Measurements from ENCODE around the gene PHLPP1.

Gene PHLPP1

DNA sequence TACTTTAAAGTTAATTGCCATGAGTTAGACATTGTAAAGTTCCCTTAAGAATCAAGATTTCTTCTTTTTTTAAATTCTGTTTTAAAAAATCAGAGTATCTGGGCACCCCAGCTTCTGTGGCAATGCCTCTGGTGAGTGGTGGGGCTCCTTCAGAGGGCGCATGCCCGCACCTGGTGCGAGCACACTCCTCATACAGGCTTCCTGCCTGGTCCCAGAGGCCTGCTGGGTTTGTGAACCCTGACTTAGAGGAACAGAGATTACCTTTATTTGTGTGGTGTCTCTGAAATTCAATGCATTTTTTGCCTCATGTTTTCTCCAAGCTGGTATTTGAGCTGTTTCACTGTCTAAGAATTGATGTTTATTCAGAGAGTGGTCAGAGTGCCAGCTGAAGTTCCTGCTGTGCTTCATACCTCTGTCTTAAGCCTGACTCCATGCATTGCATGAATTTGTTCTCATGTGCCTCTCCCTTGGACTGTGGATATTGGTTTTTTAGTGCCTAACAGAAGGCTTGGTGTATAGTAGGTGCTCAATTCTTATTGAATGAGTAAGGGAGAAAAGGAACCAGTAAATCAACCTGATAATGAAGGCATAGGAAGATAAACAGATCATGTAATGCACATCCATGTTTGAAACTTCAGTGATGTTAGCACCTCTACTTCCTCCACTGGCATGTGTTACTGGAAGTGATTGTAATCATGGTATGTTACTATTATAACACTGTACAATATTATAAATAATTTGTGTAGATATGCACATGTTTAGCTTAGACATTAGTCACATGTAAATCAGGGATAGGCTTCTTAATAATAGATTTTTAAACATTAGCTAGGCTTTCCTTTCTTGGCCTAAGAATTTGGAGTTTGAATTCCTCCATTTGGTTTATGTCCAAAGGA lies 29.0 kb downstream of the PHLPP1 start:
- peak; percentile 99 for ATAC-seq (replicated peaks)
- H3K9me3 Mint-ChIP-seq: no peaks in the 10 kb centered on the region
- peak overlapping the region; percentile 44 to 48 for H3K4me3 Mint-ChIP-seq
- peaks cover under 1 to 4% of the 10 kb centered on the region in 2 donors for H3K36me3 Mint-ChIP-seq
- H3K27me3 Mint-ChIP-seq: no peaks in the 10 kb centered on the region
- peak; percentile 24 for DNase-seq
- H3K4me1 Mint-ChIP-seq: peaks cover 22 to 67% of the 10 kb centered on the region in 2 donors
- peak overlapping the region; percentile 70 for H3K27ac Mint-ChIP-seq

DNA sequence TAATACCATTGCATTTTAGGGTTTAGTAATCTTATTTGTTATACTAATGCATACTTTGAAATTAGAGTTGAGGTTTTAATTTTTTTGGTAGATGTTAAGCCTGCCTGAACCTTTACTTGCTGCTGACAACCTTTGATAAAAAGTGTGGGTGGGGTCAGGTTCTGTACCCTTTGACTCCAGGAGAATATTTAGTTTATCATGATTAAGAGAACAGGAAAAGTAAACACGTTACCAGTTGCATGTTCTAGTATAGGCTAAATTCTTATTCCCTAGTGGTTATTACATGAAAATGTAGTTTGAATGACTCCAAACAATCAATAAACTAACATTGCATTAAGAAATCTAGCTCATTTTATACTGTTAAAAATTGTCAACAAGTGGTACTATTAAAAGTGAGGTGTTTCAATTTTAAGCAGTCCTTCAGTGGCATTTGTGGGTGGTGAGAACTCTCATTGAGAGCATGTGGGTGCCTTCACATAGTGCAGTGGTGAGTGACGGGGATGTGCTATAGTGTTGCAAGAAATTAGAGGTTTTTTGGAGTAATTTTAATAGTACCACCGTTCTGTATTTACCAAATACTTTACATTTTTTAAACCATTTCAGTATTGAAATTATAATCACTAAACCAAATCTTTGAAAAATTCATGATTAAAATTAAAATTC lies 29.9 kb downstream of the PHLPP1 start:
- DNase-seq (no peak), ATAC-seq (replicated peaks) (no peak)
- H3K27ac Mint-ChIP-seq: no peak overlapping the region
- no peak overlapping the region for H3K4me3 Mint-ChIP-seq
- peaks cover 22 to 65% of the 10 kb centered on the region in 2 donors for H3K4me1 Mint-ChIP-seq
- peaks cover 4 to 6% of the 10 kb centered on the region in 2 donors for H3K36me3 Mint-ChIP-seq
- H3K9me3 Mint-ChIP-seq: no peaks in the 10 kb centered on the region
- no peaks in the 10 kb centered on the region for H3K27me3 Mint-ChIP-seq

DNA sequence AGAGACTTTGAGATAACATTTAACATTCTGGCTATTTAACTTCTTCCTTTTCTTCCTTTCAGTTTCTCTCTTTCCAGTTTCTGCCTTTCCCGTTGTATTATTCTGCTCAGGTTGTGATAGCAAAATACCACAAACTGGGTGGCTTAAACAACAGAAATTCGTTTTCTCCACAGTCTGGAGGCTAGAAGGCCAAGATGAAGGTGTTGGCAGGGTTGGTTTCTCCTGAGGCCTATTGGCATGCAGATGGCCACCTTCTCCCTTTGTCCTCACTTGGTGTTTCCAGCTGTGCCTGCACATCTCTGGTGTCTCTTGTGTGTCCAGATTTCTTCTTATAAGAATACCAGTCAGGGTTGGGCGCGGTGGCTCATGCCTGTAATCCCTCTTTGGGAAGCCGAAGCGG lies 34.0 kb downstream of the PHLPP1 start:
- Mint-ChIP-seq H3K36me3 (peaks cover 14 to 15% of the 10 kb centered on the region in 2 donors), H3K4me3 (no peak overlapping the region), H3K9me3 (no peaks in the 10 kb centered on the region), H3K27ac (peak overlapping the region; percentile 56), H3K4me1 (peaks cover 31 to 58% of the 10 kb centered on the region in 2 donors), H3K27me3 (no peaks in the 10 kb centered on the region)
- ATAC-seq (replicated peaks) (no peak), DNase-seq (no peak)

DNA sequence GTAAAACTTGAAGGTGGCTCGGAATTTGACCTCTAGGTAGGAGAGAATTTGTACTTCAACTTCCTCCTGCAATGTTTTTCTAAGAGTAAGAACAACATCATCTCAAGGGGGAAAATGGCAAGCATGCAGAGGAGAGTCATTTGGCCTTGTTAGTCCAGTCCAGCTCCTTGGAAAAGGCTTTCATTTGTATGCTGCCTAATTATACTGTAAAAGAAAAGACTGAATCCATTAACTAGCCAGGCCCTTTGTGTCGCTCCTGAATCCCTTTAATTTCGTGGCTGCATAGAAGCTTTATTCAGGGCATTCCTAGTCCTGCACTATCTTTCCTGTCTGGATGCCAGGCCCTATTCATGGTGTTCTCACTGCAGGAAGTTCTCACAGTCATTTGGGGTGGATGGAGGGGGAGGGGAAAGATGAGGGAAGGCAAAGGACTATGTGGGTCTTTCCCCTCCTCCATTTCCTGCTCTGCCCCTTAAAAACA lies 36.0 kb downstream of the PHLPP1 start:
- Mint-ChIP-seq H3K27me3 (no peaks in the 10 kb centered on the region), H3K36me3 (peaks cover 26 to 31% of the 10 kb centered on the region in 2 donors), H3K27ac (no peak overlapping the region), H3K4me1 (peaks cover 35 to 57% of the 10 kb centered on the region in 2 donors), H3K4me3 (no peak overlapping the region), H3K9me3 (no peaks in the 10 kb centered on the region)
- ATAC-seq (replicated peaks) (no peak), DNase-seq (no peak)

DNA sequence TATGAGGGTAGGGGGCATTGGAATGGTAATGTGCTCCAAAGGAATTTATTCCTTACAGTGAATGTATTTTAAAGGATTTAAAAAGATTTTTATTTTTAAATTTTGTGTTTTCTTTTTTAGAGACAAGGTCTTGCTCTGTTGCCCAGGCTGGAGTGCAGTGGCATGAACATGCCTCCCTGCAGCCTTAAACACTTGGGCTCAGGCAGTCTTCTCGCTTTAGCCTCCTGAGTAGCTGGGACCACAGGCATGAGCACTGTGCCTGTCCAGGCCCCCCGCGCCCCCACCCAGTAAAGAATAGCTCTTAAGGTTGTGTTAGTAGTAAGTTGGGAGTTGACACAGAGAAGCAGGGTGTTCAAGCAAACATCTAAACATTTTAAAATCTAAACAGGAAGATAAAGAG lies 36.6 kb downstream of the PHLPP1 start:
- peaks cover 32 to 36% of the 10 kb centered on the region in 2 donors for H3K36me3 Mint-ChIP-seq
- DNase-seq: no peak
- H3K27me3 Mint-ChIP-seq: no peaks in the 10 kb centered on the region
- ATAC-seq (replicated peaks): no peak
- H3K27ac Mint-ChIP-seq: no peak overlapping the region
- no peak overlapping the region for H3K4me3 Mint-ChIP-seq
- no peaks in the 10 kb centered on the region for H3K9me3 Mint-ChIP-seq
- H3K4me1 Mint-ChIP-seq: peaks cover 40 to 55% of the 10 kb centered on the region in 2 donors

DNA sequence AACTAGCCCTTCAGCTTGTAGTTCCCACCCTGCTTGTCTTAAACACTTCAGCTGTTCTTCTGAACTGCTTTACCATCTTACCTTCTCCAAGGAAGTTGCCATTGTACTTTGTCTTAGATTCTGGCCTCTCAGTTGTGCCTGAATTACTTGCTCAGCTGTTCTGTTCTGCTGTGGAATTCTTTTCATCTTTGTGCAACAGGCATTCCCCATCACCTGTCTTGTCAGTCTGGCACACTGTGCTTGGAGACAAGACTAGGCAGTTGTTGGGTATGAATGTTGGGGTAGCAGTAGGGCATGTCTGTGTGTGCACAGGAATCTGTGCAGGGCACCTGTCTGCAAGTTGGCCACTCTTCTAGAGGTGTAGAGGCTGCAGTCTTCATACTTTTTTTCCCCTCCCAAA lies 38.7 kb downstream of the PHLPP1 start:
- H3K27me3 Mint-ChIP-seq: no peaks in the 10 kb centered on the region
- peaks cover 32 to 33% of the 10 kb centered on the region in 2 donors for H3K36me3 Mint-ChIP-seq
- DNase-seq: no peak
- H3K4me3 Mint-ChIP-seq: no peak overlapping the region
- H3K4me1 Mint-ChIP-seq: peaks cover 39 to 50% of the 10 kb centered on the region in 2 donors
- no peaks in the 10 kb centered on the region for H3K9me3 Mint-ChIP-seq
- ATAC-seq (replicated peaks): no peak
- no peak overlapping the region for H3K27ac Mint-ChIP-seq

DNA sequence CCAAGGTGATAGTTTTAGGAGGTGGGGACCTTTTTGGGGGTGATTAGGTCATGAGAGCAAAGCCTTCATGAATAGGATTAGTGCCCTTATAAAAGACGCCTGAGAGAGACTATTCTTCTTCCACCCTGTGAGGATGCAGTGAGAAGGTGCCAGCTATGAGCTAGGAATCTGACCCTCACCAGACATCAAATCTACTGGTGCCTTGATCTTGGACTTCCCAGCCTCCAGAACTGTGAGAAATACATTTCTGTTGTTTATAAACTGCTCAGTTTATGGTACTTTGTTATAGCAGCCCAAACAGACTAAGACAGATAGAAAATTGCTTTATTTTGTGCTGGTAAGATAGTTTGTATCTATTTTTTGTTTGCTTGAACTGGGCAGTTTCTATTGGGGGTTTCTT lies 40.1 kb downstream of the PHLPP1 start:
- Mint-ChIP-seq H3K4me1 (peaks cover 33 to 48% of the 10 kb centered on the region in 2 donors), H3K4me3 (no peak overlapping the region), H3K27me3 (no peaks in the 10 kb centered on the region), H3K36me3 (peaks cover 27 to 35% of the 10 kb centered on the region in 2 donors), H3K9me3 (no peaks in the 10 kb centered on the region), H3K27ac (no peak overlapping the region)
- DNase-seq: no peak
- no peak for ATAC-seq (replicated peaks)

DNA sequence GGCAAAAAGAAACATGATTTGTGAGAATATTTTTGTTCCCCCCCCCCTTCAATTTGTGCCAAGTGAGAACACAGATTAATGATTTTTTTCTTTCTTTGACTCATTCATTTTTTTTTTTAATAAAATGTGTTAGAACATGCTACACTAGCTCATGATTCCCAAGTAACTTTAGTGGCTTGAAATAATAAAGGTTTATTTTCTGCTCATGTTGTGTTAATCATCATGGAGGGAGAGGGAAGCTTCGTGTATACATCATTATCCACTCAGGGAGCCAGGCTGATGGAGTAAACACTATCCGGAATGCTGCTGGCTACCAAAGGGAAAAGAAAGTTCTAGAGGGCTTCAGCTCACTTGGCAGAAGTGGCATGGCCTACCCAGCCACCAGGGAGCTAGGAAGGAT lies 40.6 kb downstream of the PHLPP1 start:
- Mint-ChIP-seq H3K27me3 (no peaks in the 10 kb centered on the region), H3K4me3 (no peak overlapping the region), H3K9me3 (no peaks in the 10 kb centered on the region), H3K27ac (no peak overlapping the region), H3K4me1 (peaks cover 30 to 43% of the 10 kb centered on the region in 2 donors), H3K36me3 (peaks cover 25 to 33% of the 10 kb centered on the region in 2 donors)
- DNase-seq (no peak), ATAC-seq (replicated peaks) (no peak)

DNA sequence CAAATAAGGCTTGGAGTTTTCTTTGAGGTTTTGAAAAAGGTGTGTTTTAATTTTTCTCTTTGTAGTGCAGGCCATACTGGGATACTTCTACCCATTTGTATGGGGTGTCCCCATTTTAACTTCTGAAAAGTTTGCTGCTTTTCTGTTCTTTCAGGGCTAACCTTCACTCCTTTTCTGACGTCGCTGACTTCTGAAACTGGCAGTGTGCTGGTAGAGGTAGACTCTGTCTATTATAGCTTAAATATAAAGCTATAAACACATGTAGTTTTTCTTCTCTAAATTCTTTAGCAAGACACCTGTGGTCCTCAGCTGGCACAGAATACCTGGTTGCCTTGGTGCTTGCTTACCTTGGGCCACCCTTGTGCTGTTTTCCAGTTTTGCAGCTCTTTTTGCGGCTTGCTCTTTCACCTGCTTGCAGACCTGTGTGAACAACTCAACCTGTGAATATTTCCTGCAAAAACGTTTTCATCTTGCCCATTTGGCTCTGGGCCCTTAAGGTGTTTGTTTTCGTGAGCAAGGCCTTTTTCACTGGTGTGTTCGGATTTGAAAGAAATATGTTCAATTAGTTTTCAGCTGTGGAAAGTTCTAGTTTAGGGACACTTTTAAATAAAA lies 42.2 kb downstream of the PHLPP1 start:
- Mint-ChIP-seq H3K27me3 (no peaks in the 10 kb centered on the region), H3K4me3 (no peak overlapping the region), H3K9me3 (no peaks in the 10 kb centered on the region), H3K27ac (no peak overlapping the region), H3K4me1 (peaks cover 20 to 29% of the 10 kb centered on the region in 2 donors), H3K36me3 (peaks cover 23 to 29% of the 10 kb centered on the region in 2 donors)
- no peak for ATAC-seq (replicated peaks)
- DNase-seq: no peak

DNA sequence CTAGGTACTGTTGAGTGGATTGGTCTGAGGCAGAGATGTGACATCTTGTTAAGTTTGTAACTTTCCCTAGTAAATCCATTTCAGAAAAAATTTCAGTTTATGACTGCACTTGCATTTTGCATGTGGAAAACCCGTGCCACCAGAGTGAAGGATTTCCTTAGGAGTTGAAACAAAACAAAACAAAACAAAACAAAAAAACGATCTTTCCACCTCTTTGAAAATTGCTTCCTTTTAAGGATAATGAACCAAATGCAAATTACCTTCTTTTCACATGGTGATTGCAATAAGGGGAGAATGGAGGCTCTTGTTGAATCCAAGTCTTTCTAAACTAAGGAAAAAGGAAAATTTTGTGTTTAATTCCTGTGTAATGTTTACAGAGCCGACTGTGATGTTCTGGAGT lies 43.2 kb downstream of the PHLPP1 start:
- Mint-ChIP-seq H3K27ac (no peak overlapping the region), H3K4me1 (peaks cover 27 to 31% of the 10 kb centered on the region in 2 donors), H3K36me3 (peaks cover 29 to 36% of the 10 kb centered on the region in 2 donors), H3K9me3 (no peaks in the 10 kb centered on the region), H3K4me3 (no peak overlapping the region), H3K27me3 (no peaks in the 10 kb centered on the region)
- ATAC-seq (replicated peaks) (no peak), DNase-seq (no peak)

DNA sequence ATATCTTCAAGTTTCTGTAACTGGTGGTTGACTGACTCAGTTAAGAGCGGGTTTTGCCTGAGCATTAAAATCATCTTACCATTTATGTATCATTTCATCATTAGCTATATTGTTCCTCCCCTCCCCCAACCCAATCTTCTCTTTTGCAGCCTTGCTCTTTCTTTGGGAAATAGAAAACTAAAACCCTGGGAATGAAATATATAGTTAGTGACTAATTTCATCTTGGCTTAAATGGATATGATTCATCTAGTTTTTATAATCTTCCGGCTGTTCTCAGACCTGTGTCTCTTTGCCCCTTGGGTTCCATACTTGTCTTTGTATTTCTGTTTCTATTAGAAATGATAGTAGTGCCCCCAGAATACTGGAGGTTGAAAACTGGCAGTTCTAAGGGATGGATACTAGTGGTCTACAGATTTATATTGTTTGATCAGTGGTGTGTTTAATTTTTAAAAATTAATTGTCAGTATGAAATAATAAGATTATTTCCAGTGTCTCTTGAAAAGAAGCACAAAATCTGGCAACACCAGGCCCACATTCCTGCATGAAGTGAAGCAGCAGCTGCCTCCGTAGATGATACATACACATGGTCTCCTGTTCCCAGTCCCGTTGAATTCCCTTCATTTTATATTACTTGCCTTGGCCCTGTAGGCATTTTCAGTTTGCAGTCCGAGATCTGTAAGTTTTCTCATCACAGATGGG lies 44.5 kb downstream of the PHLPP1 start:
- DNase-seq: no peak
- Mint-ChIP-seq H3K36me3 (peaks cover 27 to 34% of the 10 kb centered on the region in 2 donors), H3K4me1 (peaks cover 22 to 38% of the 10 kb centered on the region in 2 donors), H3K27me3 (no peaks in the 10 kb centered on the region), H3K4me3 (no peak overlapping the region), H3K9me3 (no peaks in the 10 kb centered on the region), H3K27ac (peak overlapping the region; percentile 34)
- ATAC-seq (replicated peaks): no peak

DNA sequence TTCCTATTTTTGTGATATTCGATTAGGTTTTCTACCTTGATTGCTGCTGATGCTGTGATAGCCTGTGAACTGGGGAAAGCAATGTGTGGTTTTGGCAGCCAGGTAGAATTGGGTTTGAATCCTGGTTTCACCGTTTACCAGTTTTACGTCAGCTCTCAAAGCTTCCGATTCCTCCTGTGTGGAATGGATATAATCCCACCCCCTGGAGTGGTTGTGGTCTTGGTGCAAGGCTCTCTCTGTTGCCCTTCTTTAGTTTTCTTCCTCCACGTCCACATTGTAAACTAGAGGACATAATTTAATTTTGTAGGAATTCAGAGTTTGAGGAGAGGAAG lies 45.0 kb downstream of the PHLPP1 start:
- Mint-ChIP-seq H3K36me3 (peaks cover 23 to 32% of the 10 kb centered on the region in 2 donors), H3K27ac (peak overlapping the region; percentile 34), H3K27me3 (no peaks in the 10 kb centered on the region), H3K4me3 (no peak overlapping the region), H3K4me1 (peaks cover 20 to 34% of the 10 kb centered on the region in 2 donors), H3K9me3 (no peaks in the 10 kb centered on the region)
- no peak for ATAC-seq (replicated peaks)
- no peak for DNase-seq

DNA sequence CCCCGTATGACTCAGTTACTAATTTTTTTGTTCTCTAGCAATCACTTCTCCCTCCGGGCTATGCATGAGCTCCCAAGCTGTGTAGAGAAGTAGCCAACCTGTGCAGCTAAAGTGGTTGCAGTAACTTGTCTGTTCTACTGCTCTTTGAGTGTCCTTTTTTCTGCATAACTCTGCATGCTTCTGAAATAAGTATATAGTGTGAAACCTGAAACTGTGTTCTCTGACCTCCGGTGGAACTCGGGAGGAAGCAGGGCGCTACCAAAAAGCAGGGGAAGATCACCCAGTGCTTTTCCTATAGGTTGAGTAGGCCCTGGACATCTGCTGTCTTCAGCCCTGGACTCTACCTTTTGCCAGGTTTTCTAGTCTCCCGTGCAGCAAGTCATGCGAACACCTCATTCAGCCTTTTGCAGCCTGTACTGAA lies 47.8 kb downstream of the PHLPP1 start:
- no peak overlapping the region for H3K4me3 Mint-ChIP-seq
- ATAC-seq (replicated peaks) (peak in 1 of 2 donors; percentile 36), DNase-seq (no peak)
- H3K27ac Mint-ChIP-seq: no peak overlapping the region
- no peaks in the 10 kb centered on the region for H3K9me3 Mint-ChIP-seq
- H3K27me3 Mint-ChIP-seq: no peaks in the 10 kb centered on the region
- H3K4me1 Mint-ChIP-seq: peaks cover 14 to 45% of the 10 kb centered on the region in 2 donors
- peaks cover 13 to 20% of the 10 kb centered on the region in 2 donors for H3K36me3 Mint-ChIP-seq

DNA sequence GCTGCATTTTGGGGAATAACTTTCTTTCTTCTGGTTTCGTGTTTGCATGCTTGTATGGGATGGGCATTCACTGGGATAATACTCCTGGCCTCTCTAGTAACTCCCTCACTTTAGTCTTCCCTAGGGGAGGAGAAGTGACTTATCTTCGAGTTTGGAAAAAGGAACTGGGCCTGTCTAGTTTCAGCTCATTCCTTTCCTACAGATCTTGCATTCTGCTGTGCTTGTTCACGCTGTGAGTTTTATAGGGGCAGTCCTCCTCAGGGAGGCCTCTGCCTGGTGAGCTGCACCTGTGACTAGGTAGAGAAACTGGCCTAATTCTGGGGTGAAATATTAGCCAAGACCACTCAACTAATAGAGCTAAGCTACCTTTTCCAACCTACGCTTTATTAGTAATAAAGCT lies 50.9 kb downstream of the PHLPP1 start:
- Mint-ChIP-seq H3K27ac (no peak overlapping the region), H3K27me3 (no peaks in the 10 kb centered on the region), H3K9me3 (peaks cover 0 to 1% of the 10 kb centered on the region in 2 donors), H3K4me3 (no peak overlapping the region), H3K36me3 (peaks cover 13 to 17% of the 10 kb centered on the region in 2 donors), H3K4me1 (peaks cover 15 to 37% of the 10 kb centered on the region in 2 donors)
- DNase-seq (no peak), ATAC-seq (replicated peaks) (no peak)
